Stimulated activated CD4-positive, alpha-beta T cell treated with anti-CD3 and anti-CD28 coated beads, Interleukin-1b, Interleukin-23, amount 100 ng/mL, for 1 hour (primary cell): ENCODE results near the gene RNF215.

ENCODE experiments used
- DNase-seq, 2 donors: peaks; one replicate each; pipeline ENCODE4 v3.0.0-alpha.2; 2020; ENCODE audit warnings: low read depth in 2 of 2

The RNF215 gene

DNA sequence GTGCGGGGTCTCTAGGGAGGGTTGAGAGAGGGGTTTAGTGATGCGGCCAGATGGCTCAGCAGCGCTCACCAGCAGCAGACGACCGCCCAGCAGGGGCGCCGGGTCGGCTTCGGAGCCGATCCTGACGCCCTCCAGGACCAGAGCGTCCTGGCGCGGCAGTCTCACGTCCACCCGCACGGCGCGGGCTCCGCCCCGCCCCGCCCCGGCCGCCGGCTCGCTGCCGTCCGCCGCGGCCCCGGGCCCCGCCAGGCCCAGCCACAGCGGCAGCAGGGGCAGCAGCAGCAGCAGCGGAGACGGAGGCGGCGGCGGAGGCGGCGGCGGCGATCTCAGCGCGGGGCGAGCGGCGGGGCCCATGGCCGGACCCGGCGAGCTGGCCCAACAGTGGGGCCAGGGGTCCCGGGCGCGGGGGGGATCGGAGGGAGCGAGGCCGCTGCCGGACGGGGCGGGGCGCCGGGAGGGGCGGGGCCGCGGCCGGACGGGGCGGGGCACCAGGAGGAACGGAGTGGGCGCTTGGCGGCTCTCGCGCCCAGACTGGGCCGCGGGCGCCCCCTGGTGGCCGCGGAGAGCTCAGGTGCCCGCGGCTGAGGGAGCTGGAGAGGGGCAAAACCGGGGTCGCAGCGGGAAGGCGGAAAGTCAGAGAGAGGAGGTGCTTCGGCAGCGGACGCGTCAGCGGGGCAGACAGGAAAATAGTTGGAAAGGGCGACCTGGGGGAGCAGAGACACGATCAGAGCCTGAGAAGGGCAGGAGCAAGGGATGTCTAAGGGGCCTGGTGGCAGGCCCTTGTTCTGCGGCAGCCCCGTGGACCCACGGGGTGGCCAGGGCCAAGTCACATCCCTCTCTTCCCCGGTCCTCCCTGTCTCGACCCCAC is at the start of gene RNF215:
Gene RNF215, minus strand, starts transcription at position 452 of the 868 bp plus-strand sequence. Its CDS starts 98 bp downstream, at position 354.
- peak; percentile 55 to 69 for DNase-seq

DNA sequence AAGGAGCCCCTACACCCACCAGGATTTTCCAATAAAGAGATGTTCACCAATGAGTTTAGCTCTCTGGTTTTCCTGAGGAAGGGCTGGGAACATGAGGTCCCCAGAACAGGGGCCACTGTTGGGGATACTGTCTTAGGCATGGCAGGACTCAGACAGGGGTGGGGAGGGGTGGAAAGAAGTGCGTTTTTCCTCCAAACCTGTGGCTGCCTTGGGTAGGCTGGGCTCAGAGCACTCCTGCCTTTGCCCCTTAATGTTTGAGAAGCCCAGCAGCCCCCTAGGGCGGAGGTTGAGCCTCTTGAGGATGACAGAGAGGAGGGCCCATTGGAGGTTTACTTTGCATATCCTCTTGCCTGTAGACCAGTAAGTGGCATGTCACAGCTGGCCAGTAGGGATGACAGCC is 49.0 kb upstream of the RNF215 start:
- DNase-seq: no peak

DNA sequence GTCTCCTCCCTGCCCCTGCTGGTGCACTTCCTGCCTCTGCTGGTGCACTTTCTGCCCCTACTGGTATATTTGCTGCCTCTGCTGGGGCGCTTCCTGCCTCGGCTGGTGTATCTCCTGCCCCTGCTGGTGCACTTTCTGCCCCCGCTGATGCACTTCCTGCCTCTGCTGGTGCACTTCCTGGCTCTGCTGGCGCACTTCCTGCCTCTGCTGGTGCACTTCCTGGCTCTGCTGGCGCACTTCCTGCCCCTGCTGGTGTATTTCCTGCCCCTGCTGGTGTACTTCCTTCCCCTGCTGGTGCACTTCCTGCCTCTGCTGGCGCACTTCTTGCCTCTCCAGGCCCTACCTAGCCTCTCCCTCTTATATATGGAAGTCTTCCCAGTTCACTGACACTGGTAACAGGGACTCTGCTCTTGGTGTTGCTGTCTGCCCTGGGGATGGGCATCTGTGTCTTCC is 48.5 kb upstream of the RNF215 start:
- DNase-seq: peak; percentile 44 to 55

DNA sequence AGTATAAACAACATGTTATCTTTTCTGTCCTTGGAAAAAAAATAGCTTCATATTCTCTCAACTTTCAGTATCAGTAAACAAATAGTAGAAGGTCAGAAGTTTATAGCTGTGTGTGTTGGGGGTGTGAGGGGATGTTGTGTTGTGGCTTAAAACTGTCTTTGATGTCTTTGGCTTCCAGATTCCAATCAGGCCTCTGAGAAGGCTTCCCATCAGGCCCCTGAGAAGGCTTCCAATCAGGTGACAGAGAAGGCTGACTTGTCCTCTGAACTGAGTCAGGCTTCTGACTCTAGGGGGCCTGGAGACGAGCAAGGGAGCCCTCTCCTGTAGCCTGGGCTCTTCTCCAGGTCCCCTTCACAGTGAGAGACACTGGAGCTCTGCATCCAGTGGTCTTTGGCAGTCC is 47.6 kb upstream of the RNF215 start:
- no peak for DNase-seq

DNA sequence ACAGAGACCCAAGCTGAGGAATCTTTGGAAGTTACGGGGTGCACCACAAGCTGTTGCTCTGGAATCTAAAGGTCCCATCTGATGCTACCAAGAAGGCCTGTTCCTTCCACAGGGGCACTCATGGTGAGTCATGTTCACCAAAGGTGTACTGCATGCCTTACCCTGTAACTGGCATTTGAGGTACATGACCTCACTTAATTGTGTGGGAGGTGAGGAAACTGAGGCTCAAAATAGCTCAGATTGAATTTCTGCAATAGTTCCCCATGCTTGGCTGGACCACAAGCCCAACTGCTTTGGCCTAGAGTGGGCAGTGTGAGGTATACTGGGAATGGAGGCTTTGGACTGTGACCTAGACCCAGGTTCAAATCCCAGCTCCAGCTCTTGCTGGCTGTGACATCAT is 46.6 kb upstream of the RNF215 start:
- no peak for DNase-seq

DNA sequence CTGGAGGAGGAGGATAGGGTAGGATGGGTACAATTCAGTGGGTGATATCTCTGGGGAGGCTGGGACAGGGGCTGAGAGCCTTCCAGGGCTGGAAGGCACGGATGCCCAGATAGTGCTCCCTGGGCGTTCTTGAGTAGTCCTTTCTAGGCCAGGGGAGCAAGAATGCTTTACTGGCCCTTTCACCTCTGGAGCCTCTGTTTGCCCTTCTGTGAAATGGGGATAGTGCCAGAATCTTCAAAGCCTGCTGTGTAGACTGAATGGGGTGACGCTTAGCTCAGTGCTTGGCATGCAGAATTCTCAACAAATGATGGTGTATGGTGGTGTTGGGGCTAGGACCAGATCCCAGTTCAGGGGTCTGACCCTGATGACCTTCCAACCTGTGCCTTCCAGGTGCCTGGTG is 46.0 kb upstream of the RNF215 start:
- no peak for DNase-seq

DNA sequence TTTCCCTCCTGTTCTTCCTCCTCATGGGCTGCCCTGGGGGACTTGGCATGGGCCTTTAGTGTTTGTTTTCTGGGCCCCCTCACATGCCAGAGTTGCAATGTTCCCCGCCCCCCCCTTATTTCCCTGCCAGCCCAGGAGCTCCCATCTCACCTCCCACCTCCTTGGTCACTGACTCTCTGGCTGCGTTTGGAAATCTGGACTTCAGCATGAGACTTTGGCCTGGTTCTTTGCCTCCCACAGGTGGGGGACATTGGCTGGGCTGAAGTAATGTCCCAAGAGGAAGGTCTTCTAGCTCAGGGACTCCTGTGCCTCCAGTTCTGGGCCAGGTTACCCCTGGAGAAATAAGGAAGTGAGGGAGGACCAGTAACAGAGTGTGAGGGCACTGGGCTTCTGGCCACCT is 45.3 kb upstream of the RNF215 start:
- DNase-seq: no peak

DNA sequence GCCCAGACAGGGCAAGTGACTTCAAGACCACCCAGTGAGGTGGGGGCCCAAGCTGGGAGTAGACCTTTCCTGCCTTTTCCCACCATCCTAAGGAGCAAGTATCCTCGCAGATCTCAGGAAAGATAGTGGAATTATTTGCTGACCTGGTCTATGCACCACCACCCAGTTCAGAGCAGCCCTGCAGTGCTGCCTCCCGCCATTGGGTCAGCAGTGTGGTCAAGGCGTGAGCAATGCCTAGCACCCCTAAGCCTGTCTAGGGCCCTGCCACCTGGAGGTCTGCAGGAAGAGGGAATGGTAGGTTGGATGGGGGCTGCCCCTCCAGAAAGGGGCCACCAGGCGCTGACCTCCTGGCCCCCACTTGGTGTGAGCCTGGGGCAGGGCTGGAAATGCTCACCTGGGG is 44.9 kb upstream of the RNF215 start:
- DNase-seq: no peak

DNA sequence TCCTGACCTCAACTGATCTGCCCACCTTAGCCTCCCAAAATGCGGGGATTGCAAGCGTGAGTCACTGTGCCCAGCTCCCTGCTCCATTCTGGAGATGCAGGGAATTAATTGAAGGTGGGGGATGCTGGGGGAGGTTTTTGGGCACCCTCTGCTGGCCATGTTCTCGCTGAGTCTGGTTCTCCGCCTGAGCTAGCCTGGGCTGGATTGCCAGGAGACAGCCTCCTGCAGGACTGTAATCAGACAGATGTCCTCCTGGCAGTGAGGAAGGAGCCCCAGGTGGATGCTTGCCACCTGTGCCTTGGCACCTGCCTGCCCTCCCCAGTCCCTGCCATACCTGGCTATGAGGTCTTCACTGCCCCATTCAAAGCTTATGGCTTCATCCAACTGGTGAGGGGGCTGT is 43.7 kb upstream of the RNF215 start:
- no peak for DNase-seq

DNA sequence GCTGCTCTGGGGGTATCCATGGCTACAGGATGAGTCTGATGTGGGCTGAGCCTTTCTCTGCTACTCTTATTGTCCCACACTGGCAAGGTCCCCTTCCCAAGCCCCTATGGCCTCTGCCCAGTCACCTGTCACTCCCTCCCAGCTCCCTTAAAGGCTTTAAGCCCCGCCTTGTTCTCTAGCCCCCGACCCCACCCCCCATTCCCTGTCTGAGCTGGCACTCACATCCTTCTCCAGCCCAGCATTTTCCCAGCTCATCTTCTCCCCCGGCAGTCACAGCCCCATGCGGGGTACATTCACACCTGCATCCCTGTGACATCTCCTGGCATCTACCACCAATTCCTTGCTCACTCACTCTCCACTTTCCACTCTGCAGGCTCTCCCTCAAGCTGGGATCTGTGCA is 42.7 kb upstream of the RNF215 start:
- no peak for DNase-seq

DNA sequence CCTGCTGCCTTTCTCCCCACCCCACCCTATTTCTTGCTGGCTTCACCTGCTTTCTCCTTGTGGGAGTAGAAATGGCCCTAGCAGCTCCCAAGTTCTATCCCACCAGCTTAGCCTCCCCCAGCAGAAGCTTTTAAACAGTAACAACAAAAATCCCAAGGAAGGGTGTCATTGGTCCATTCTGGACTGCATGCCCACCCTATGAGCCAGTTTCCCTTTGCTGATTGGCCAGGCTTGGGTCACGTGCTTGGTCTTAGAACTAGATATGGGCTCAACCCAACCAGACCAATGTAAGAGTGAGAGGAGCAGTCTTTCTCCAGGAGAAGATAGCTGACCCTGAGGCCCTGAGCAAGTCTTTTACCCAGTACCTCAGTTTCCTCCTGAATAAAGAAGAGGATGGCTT is 40.7 kb upstream of the RNF215 start:
- DNase-seq: no peak

DNA sequence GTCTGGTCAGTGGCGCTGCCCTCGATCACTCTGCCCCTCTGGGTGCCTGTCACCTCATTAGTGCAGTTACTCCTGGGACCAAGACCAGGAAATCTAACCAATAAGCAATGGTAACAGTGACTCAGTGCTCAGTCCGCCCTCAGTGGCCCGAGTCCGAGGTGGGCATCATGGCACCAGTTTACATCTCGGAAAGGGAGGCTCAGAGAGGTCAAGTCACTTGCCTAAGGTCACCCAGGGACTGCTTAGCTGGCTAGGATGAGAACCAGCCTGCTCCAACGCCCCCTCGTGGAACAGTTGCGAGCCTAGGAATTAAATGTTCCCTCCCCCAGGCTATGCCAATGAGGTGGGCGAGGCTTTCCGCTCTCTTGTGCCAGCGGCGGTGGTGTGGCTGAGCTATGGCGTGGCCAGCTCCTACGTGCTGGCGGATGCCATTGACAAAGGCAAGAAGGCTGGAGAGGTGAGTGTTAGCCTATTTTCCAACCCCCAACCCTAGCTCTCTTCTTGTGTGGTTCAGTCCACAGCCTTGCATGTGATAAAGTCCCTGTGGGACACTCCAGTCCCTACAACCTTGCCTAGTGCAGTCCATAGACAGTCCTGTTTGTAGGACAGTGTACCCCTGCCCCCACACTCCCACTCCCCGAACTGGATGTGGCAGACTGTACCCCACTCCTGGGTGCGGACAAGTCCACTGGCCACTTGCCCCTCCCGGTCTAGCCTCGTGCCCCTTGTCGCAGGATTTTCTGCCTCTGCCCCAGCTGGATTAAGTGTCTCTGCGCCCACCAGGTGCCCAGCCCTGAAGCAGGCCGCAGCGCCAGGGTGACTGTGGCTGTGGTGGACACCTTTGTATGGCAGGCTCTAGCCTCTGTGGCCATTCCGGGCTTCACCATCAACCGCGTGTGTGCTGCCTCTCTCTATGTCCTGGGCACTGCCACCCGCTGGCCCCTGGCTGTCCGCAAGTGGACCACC is 39.5 kb upstream of the RNF215 start:
- peak; percentile 50 to 80 for DNase-seq

DNA sequence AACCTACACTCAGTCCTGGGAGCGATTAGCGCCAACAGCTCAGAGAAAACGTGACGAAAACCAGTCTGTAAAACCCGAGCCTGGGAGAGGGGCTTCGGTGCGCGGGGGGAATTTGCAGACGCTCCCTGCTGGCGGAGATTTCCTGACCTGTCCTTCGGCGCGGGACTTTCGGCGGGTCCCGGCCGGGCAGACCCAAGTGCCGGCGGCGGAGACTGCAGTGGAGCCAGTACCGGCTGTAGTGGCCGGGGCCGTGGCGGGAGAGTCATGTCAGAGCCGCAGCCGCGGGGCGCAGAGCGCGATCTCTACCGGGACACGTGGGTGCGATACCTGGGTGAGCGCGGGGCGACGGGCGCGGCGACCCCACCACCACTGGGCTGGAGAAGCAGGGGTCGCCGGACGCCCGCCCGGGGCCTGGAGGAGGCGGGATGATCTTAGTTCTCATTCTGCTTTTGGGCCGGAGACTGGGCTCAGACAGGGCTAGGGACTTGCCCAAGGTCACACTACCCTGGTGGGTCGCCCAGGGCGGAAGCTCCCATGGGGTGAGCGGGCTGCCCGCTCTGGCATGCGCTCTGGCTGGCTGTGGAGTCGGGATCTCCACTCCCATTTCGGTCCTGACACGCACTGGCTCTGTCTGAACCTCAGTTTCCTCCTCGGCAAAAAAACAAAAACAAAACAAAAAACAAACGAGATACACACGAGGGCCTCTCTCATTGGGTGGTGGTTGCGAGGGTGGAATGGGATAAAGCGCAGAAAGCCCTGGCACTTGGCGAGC is 38.6 kb upstream of the RNF215 start, which contains the start of gene MTFP1:
Gene MTFP1, plus strand, starts transcription at position 153 of the 772 bp plus-strand sequence. Its CDS starts 112 bp downstream, at position 265.
- DNase-seq: peak in 1 of 2 donors; percentile 16

DNA sequence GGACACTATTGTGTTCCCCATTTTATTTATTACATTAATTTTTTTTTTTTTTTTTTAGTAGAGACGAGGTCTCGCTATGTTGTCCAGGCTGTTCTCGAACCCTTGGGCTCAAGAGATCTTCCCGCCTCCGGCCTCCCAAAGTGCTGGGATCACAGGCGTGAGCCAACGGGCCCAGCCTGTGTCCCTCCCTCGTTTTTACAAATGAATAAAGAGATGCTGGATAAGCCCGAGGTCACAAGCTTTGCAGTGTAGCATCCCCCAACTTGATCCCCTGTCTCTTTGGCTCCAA is 38.1 kb upstream of the RNF215 start:
- no peak for DNase-seq

DNA sequence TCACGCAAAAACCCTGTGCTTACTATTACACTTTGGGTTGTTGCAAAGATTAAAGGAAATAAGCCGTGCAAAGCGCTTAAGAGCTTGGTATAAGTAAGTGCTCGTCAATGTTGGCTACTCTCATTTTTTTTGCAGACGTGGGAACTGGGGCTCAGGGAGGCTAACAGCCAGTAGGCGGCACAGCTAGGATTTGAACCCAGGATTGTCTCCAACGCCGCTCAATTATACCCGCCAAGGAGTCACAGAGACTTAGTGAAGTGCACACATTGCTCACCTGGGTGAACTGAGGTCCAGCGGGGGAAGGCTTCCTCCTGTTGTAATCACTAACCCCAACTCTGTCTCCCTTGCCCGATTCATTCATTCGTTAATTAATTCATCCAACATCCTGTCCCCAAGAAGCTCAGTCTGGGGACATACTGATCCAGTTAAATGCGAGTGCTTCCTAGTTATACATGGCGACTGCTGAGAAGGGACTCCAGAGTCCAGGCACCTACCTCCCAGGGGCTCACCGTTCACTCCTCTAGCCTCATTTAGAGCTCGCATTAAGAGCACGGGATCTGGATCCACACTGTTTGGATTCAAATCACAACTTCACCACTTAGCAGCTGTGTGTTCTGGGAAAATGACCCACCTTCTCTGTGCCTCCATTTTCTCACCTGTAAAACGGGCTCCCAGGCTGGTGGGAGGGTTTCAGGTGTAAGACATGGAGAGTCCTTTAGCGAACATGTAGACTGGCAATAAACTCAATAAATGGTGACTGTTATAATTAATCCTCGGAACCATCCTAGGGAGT is 37.5 kb upstream of the RNF215 start:
- DNase-seq: no peak

DNA sequence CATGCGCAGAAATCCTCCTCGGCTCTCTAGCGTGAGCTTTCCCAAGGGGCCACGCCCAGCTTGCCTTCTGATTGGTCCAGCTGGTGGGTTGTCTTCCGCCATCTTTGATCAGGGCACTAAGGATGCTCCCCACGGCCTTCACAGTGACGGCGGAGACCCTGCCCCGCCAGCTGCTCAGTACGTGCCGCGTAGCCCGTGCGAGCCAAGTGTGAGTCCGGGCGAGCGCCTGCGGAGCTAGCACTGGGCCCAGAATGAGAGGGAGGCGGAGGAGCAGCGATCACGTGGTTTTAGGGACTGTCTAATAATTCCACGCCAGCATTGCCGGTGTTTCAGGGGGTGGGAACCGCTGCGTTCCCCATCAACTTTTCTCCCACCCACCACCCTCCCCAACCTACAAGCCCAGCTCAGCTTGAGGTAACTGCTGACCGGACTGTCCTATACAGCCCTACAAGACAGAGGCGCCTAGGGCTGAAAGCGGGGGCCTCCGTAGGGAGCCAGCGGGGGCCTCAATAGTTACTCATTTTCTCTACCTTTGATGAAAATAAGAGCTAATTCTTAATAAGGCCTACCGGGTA is 36.8 kb upstream of the RNF215 start:
- peak; percentile 91 to 97 for DNase-seq

DNA sequence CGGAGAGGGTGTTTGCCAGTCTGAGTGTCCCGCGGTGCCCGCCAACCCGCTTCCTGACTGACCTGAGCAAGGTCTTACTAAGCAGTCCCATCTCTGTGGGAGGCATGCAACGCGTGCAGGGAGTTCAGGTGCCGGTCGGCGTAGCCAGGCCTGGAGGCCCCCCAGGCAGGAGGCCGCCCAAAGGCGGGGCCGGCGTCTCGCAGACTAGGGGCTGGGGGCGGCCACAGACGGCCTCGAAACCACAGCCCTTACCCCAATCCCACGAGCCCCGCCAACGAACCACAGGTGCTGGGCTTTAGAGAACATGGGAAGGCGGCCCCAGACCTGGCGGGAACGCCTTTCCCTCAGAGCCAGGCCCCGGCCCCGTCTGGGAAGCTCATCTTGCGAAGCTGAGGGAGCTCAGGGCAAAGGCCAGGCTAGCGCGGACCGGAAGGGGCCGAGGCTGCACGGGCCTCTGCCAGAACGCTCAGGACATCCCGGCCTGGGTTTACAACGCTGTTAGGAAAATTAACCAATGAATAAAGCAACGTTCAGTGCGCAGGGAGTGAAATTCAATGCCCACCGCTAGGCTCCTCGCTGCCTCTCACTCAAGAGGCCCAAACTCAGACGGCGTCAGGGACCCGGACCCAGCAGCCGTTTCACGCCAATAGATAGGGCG is 36.2 kb upstream of the RNF215 start:
- peak in 1 of 2 donors; percentile 32 for DNase-seq

DNA sequence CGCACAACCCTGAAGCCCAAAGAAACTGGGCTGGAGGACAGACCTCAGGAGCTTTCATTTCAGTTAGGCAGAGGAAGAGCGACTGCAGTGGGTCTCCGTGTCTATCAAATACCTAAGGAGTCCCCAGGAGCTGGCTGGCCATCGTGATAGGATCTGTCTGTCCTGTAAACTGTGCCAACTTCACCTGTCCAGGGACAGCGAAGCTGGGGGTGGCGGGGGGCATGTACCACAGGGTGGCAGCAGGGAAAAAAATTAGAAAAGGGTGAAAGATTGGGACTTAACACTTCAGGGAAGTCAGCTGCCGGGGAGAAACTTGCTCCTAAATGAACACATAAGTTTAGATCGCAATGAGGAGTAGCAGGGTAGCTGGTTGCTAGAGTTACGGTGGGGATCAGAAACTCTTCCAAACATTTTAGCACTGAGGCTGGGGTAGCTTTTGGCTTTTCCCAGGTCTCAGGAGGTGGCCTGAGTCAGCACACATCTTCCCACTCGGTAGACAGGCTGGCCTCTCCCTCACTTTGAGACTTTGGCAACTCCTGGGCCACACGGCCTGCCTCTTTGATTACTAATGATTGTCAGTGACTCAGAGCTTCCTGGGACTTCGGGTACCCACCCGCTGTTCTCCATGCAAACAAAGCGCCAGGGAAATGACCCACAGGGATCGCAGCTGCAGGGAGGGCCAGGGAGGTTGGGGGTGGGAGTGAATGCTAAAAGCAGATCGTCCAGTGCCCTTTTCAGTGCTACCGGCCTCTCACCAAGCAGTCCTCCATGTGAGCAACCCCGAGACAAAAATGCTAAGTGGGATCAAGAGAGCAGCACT is 35.5 kb upstream of the RNF215 start:
- peak in 1 of 2 donors; percentile 16 for DNase-seq
